Camera-type eye (tissue), 1 donor: Measurements from ENCODE around the gene ZNF622. TPM values are rescaled to one million over a fixed set of nuclear protein-coding genes. Genes with fewer than 3 reads are reported as not detected.

Source experiments
- total RNA-seq: library from RNA; depleted of rRNA; stranded (reverse); fragments of >200 nt; gene quantifications from one replicate; pipeline ENCODE4 v1.2.3, GENCODE V29; 2014

The ZNF622 gene, protein sequence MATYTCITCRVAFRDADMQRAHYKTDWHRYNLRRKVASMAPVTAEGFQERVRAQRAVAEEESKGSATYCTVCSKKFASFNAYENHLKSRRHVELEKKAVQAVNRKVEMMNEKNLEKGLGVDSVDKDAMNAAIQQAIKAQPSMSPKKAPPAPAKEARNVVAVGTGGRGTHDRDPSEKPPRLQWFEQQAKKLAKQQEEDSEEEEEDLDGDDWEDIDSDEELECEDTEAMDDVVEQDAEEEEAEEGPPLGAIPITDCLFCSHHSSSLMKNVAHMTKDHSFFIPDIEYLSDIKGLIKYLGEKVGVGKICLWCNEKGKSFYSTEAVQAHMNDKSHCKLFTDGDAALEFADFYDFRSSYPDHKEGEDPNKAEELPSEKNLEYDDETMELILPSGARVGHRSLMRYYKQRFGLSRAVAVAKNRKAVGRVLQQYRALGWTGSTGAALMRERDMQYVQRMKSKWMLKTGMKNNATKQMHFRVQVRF
- total RNA-seq, result 31.1 TPM

GRCh38 chr5:16465544-16466432 is at the start of gene ZNF622:
TSS of gene ZNF622 (minus strand) at chr5:16465800. CDS start at chr5:16465665, 135 bp downstream.

Other genes starting within 250 kb of the ZNF622 start
- 39.2 TPM for gene RETREG1, start 151.2 kb upstream of the ZNF622 start, total RNA-seq